WI38 (cell line): ENCODE data around the gene TREM1.
"Not testable (repeated sequence)": the region's sequence is repeated elsewhere in the genome, so short reads cannot be mapped to it uniquely, and the experiment has no call there.

ENCODE experiments used
- H3K4me3 ChIP-seq: 2 replicates; pipeline ENCODE4 v1.5.1; 2011; ENCODE audit warnings: low read depth, mild to moderate bottlenecking, control low read depth, low read length
- TF ChIP-seq, protein P1 (sequence below): IDR thresholded peaks from 2 replicates; pipeline ENCODE4 v1.5.1; 2012; ENCODE audit warnings: low read depth, mild to moderate bottlenecking, control low read depth, low read length

The TREM1 gene

DNA sequence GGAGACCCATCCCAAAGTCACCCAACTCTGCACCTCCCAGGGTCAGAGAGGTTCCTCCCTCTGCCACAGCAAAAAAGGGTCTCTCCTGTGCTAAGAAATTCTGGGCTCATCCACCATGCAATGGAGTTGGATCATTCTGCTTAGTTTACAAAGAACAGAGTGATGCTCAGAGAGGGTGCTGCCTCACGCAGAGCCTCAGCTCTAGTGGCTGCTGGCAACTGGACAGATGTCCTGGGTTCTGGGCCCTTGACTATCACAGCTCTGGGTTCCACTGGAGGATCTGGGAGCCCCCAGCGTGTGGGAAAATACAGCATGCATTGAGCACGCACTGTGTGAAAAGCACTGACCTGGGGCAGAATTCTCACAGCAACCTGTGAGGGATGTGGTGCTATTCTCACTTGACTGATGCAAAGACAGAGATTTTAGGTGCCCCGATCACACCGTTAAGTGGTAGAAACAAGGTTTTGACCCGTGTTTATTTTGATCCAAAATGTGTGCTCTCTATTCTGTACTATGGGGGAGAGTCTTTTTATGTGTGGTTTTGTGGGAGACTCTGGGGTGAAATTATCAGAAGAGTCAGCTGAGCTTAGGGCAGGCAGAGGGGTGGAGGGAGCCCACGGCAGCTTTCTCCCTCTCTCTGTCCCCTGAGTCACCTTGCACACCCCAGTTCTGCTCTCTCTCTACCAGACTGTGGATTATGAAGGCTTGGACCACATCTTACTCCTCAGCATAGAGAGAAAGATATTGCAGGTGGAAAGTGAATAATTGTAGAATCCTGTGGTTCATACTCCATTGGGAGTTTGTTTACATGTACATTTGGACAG is 38.4 kb downstream of the TREM1 start:
- H3K4me3 ChIP-seq: no peak overlapping the region
- TF ChIP-seq, protein P1, sequence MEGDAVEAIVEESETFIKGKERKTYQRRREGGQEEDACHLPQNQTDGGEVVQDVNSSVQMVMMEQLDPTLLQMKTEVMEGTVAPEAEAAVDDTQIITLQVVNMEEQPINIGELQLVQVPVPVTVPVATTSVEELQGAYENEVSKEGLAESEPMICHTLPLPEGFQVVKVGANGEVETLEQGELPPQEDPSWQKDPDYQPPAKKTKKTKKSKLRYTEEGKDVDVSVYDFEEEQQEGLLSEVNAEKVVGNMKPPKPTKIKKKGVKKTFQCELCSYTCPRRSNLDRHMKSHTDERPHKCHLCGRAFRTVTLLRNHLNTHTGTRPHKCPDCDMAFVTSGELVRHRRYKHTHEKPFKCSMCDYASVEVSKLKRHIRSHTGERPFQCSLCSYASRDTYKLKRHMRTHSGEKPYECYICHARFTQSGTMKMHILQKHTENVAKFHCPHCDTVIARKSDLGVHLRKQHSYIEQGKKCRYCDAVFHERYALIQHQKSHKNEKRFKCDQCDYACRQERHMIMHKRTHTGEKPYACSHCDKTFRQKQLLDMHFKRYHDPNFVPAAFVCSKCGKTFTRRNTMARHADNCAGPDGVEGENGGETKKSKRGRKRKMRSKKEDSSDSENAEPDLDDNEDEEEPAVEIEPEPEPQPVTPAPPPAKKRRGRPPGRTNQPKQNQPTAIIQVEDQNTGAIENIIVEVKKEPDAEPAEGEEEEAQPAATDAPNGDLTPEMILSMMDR: no peak

DNA sequence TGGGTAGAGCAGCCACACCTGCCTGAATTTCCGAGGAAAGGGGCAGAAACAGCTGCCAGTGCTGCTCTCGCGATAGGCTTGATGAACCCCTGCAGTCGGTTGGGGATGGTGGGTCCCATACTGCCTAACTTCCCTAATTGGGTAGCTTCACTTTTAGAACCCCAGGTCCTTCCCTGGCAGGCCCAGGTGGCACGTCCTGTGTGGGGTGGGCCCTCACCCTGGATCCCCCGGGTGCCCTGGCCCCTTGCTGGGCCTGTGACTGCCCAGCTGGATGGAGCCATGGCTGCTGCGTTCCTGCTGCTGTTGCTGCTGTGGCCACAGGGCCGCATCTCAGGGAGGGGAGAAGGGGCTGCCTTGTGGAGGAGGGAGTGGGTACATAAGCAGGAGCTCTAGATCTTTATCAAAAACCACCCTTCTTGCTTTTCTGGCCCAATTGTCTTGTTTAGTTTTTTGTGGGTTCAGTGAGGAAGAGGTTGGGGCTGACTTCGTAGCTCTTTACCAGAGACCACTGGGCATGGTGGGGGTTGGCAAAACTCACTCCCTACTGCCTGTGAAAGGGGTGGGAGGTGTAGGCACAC is 39.1 kb downstream of the TREM1 start:
- TF ChIP-seq, protein P1: no peak
- no peak overlapping the region for H3K4me3 ChIP-seq

DNA sequence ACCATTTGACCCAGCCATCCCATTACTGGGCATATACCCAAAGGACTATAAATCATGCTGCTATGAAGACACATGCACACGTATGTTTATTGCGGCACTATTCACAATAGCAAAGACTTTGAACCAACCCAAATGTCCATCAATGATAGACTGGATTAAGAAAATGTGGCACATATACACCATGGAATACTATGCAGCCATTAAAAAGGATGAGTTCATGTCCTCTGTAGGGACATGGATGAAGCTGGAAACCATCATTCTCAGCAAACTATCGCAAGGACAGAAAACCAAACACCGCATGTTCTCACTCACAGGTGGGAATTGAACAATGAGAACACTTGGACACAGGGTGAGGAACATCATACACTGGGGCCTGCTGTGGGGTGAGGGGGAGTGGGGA is 40.0 kb downstream of the TREM1 start:
- not testable (repeated sequence) for H3K4me3 ChIP-seq

- TF ChIP-seq, protein P1: no peak
- H3K4me3 ChIP-seq: no peak overlapping the region
Observed at GRCh38 chr6:41239467-41240159, 46.9 kb downstream of the TREM1 start.

- TF ChIP-seq, protein P1: no peak
- no peak overlapping the region for H3K4me3 ChIP-seq
Observed at GRCh38 chr6:41237128-41237527, 49.4 kb downstream of the TREM1 start.

DNA sequence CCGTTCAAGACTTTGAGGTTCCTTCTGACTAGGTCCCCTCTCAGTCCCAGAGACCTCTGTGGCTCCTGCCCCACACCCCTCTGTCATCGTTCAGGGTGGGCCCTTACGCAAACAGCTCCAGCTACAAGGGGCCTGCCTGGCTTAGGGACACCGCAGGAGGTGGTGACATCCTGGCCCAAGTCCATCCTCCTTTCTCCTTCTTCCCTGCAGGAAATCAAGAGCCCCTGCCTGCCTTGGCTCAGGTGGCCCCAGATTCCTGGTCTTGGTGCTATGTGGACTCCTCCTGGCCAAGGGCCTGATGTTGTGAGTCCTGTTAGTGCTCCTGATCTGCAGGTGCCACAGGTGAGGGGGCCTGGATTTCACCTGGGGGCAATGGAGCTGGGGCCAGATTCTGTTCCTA is 50.2 kb downstream of the TREM1 start:
- TF ChIP-seq, protein P1: no peak
- no peak overlapping the region for H3K4me3 ChIP-seq

- H3K4me3 ChIP-seq: no peak overlapping the region
- TF ChIP-seq, protein P1: no peak
Observed at GRCh38 chr6:41232667-41233066, 53.8 kb downstream of the TREM1 start.
